RCC 7860 (cell line): Measurements from ENCODE around the gene LRRC3B.

ENCODE experiments used
- DNase-seq: peaks from one replicate; pipeline ENCODE4 v3.0.0-alpha.2; 2015; ENCODE audit warnings: low spot score
- FAIRE-seq: peaks from 2 replicates; lab custom pipeline; 2012; peaks lifted over from hg19 to GRCh38; lab: Jason Lieb, UNC

Gene LRRC3B

DNA sequence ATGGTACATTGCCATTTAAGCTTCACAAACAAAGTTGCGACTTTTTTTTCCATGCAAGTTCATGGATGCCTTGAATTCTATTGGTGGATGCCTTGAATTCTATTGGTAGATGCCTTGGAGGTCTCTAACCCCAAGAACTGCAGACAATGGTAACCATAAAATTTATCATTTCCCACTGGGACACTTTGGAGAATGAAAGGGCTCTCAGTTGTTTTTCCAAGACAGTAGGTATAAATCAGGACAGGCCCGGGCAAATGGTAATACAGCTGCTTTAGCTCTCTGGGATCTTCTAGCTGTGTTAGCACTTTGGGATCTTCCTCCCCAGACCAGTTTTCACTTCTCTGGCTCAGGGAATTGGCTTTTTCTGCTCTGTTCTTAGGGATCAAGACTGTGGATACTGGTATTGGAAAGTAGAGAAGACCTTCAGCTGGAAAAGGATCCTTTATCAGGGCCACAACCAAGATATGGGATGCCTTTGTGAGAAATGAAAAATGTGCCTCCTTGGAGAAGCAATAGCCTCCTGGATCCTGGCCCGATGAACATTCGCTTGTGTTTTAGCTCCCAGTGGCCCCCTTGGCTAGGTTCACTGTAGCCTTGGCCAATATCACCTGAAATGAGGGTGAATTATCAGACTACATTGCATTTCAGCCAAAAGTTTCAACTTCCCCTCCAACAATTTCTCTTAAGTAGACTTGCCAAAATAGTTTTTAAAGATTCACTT, 8.3 kb downstream of the LRRC3B start:
- DNase-seq = no peak
- no peak for FAIRE-seq

DNA sequence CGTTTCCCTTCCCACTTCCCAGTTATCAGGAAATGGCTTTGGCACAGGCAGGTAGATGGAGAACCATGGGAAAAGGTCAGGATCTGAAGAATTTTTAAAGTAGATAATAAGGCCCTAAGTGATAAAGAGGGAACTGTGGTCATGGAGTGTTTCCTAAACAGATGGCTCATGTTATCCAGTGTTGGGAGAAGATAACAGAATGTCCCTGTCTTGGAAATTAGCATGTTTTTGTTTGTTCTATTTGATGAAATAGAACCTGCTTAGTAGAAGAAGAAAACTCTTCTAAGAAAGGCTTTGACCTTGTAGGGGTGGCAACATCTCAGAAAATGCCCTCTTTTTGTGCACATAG, 8.8 kb downstream of the LRRC3B start:
- no peak for FAIRE-seq
- DNase-seq = no peak

DNA sequence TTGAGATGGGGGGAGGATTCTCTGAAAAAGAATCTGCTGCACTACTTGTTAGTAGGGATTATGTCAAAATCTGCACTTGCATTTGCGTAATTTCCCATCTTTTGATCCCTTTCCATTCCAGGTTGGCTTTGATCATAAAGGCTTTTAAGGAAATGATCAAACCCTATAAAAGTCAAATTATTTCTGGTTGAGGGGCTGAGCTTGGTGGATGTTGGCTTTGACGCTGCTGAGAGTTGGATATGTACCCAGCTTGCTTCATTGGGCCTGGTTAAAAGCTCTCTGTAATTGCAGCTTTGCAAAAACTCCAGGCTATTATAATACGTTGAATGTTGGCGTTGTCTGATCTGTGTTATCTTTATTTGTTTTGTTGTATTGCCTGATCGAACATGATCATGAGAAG, 12.0 kb downstream of the LRRC3B start:
- DNase-seq (no peak), FAIRE-seq (no peak)

DNA sequence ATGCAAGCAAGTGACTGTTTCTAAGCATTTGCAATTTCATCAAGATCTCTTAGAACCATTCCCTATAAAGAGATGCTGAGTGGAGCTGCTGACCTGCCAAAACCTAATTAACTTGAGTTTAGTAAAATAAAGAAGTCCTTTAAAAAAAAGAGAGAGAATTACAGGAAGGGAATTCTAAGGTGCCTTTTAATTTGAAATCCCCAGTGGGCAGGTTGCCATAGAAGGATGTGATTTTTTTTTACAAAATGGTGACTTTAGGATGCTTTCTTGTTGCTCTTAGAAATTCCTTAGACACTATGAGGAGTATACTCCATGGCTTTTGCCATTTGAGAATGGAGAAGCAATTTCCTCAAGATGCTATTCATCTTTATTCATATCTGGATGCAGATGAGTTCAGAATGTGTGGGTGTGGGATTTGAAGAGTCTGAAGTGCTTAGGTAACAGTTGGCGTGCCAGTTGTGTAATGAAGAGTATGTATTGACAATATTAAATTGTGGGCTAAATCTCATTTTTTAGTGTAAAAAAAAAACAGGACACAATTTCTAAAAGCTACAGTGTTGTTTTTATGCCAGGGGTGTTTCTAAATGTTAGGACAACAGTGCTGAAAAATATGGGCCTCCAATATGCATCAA, 13.6 kb downstream of the LRRC3B start:
- FAIRE-seq (no peak), DNase-seq (no peak)

DNA sequence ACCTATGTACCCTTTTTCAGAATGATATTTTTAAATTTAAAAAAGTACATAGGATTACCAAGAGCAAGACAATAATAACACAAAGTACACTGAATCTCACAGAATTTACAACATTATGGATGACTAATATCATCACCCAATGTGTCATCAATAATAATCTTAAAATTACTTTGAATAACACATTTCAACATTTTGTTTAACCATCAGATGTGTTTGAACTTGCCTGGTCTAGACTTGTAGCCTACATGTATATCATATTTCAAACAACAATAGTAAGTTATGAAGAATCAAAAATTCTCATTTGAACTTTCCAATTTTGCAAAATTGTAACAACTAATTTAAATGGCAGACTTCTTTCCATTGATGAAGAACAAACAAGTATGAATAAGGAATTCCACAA, 15.1 kb downstream of the LRRC3B start:
- DNase-seq = no peak

DNA sequence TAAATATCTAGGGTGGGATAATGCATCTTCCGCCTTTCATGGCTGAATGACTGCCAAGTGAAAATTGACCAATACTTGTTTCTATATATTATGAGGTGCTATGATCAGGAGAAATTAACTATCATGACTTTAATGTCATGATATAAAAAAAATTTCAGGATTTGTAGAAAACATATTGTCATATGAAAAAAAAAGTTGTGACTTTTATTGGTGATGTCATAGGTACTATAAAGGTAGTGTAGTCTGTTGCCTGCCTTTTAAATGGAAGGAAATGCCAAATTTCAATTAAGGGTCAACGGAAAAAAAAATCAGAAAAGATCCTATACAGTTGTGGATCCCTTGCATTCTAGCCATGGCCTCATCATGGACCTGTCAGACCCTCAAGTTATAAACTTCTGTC, 15.5 kb downstream of the LRRC3B start:
- FAIRE-seq (no peak), DNase-seq (no peak)

More for the DNA sequence above, 15.1 kb downstream of the LRRC3B start:
- no peak for FAIRE-seq

DNA sequence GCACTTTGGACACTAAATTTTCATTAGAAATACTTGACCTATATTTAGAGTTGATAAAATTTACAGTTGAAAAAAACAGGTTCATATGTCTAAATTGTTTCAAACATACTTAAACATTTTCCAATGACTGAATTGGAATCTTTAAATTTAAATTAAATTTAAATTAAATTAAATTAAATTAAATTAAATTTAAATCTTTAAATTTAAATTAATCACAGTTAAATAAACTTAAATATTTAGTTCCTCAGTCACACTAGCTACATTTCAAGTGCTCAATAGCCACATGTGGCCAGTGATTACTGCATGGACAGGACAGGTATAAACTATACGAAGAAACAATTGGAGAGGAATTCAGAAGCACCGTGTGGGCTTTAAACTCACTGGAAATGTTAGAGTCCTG, 16.8 kb downstream of the LRRC3B start:
- FAIRE-seq (peak; percentile 2), DNase-seq (no peak)

DNA sequence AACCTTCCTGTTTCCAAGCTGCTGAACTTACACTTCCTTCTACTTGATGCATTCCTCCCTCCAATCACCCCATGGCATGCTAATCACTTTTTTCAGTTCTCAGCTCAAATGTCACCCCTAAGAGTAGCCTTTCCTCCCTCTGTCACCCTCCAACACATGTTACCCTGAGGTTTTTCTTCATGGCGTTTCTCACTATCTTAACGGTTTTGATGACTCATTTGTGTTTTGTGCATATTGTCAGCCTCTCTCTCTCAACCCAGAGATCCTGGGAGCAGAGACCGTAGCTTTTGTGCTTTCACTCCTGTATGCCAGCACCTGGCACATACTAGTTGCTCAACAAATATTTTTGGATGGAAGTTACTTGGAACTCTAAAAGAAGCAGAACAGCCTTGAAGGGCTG, 24.5 kb downstream of the LRRC3B start:
- DNase-seq (no peak), FAIRE-seq (no peak)

DNA sequence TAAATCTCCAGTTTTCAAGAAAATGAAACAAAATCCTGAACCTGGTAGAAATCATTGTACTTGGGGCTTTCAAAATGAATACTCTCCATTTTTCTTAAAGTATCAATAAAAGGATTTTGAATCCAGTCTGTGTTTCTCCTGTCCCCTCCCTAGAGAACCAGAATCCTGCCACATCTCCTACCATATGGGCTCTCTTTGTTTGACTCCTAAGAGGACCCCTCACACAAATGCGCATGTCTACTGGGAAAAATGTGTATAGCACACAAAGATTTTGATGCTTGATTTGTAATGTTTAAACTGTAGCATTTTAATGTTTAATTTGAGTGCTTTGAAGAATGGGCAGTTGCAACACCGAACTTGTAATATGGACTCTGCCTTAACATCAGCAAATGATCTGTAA, 25.9 kb downstream of the LRRC3B start:
- DNase-seq (no peak), FAIRE-seq (no peak)

DNA sequence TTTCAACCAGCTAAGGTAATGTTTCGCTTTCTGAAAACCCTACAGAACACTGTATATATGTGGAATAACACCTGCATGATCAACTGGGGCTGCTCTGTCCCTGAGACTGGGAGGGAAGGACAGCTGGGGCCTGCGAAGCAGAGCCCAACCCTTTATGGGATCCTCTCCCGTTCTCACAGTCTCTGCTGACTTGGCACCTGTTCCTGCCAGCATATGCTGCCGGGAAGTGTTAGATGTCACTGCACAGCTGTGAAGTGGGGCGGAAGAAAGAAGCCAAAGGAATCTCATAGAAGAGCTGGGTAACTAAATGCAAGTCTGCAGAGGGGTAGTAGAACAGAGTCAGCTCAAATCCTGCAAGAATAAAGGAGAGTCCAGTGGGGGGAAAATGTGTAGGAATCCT, 29.6 kb downstream of the LRRC3B start:
- DNase-seq (no peak), FAIRE-seq (no peak)

DNA sequence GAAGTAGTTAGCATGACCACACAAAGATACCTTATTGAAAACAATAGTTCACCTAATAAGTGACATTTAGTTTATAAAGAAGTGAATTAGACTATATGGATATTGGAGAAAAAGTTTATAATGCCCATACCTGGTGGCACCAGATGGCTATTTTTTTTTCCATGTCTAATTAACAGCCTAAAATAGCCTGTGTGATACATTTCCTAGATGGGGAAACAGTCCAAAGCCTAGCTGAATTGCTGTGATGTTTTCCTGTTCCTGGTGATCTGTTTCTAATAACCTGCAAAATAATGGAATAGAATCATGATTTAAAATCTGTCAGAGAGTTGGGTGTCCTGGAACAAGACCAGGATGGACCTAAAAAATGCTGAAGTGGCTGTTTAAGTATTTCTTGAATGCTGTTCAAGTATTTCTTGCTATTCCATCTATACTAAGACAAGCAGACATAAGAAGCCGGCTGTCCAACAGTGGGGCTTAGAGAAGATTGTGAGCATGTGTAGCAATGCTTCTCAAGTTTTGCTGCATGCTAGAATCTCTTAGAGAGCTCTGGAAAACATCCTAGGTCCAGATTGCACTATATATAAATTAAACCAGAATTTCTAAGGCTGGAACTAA, 31.3 kb downstream of the LRRC3B start:
- FAIRE-seq = no peak

DNA sequence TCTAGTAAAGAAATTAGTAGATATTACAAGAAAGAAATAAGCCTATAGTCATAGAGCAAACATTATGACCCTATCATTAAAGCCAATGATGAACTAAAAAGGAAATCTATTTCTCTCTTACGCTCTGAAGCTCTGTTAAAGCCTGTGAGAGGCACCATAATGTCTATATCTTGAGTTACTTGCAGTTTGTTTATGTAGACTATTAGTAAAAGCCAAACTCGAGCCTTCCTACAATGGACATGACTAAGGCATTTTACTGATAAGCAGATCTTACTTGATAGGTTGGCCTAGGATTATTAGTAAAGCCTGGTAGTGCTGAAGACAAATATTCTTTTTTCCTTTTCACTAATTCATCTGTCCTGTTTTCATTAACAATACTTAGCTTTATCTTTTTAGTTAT, 32.7 kb downstream of the LRRC3B start:
- DNase-seq (no peak), FAIRE-seq (no peak)

More for the DNA sequence above, 31.3 kb downstream of the LRRC3B start:
- DNase-seq = no peak

DNA sequence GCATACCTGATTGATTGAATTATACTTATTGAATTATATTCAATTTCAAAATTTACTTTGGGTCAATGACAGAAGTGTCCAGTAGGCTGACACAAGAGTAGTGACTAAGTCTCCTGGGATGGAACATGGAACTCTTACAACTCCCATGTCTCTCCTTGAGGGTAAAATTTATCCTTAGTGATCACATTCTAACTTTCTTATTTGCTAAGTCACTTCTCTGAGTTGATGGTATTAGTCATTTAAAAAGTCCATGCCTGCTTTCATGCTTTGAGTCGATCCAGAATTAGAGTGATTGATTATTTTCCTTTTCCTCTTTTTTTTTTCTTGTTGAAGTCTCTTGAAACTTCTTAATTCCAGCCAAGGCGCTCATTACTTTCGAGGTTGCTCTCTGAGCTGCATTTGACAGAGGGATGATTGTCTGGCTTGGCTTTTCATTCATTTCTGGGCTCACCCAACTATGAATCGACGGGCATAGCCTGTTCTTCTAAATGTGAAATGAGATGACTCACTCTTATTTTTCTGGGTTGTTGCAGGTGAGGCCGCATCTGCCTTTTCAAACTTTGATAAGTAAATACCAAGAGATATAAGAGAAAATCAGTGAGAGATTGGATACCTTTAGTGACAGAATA, 34.9 kb downstream of the LRRC3B start:
- DNase-seq = no peak
- FAIRE-seq = no peak

DNA sequence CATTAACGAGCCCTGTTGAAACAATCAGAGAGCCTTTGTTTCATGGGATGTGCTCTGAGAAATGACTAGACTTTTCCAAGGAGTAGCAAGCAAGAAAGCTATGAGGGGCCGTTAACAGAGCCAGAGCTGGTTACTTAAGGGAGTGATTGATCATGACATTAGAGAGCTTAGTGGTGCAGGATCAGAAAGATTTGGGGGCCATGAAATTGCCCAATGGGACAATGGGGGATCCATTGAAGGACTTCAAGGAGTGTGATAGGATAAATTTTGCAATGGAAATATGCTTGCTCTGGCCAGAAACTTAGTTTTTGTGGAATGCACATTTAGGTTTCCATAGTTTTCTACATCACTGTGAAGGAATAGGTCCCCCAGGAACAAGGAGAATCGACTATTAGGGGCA, 45.6 kb downstream of the LRRC3B start:
- no peak for FAIRE-seq
- no peak for DNase-seq

DNA sequence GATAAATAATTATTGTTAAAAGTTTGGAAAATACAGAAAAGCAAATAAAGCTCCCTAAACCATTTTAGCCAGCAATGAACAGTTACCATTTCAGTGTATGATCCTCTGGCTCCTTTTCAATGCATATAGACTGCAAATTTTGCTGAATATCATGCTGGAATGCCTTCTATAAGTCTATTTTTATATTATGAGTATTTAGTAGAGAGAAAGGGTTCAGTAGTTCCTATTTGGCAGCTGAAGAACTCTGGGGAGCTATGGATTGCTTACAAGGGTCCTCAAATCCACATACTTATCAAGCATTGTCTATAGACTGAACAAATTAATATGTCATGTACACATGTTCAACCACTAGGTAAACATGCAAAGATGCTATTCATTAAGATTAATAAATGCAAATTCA, 46.1 kb downstream of the LRRC3B start:
- no peak for FAIRE-seq
- no peak for DNase-seq

DNA sequence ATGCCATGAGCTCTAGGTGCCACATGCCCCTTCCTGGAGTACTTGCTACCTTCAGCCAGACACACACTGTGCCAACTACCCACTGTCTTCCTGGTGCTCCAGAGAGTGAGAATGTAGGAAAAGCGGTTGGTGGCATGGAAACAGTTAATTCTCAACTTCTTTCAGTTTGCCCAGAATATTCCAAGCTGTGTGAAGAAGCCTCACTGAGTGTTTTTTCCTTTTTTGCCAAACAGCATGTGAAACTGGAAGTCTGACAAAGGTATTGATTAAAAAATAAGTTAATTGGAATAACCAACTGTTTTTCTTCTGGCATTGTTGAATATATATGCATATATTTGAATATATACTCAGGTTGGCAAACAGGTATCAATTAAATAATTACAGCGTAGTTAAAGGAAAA, 52.8 kb downstream of the LRRC3B start:
- no peak for DNase-seq
- FAIRE-seq = no peak

DNA sequence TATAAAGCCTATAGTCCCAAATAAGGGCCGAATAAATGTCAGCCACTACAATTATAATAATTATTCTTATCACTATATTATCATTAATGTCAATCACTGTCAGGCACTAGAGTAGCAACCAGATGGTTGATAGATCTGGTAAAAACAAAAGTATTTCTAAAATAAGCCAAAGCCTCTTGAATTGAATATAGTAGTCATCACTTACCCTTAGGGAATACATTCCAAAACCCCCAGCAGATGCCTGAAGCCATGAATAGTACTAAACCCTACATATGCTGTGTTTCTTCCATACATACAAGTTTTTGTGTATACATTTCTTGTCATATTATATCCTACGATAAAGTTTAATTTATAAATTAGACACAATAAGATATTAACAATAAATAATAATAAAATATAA, 59.1 kb downstream of the LRRC3B start:
- DNase-seq = no peak
- FAIRE-seq = no peak

DNA sequence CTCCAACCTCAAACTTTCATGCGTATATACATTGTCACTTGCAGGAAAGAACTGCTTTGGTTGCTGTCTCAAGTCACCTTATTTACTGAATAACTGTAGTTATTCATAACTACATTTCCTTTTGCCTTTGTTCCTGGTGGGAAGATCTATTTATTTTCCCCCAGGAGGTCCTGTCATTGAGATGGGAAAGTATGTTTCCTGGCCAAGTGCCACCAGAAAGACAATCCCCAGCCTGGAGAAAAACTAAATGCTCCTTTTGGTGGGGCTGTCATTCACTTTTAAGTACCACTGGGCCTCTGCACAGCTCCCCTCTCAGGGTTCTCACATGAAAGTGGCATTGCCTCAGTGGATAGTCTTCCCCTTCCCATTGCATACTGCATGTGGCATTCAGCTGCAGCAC, 59.8 kb downstream of the LRRC3B start:
- FAIRE-seq (no peak), DNase-seq (no peak)

DNA sequence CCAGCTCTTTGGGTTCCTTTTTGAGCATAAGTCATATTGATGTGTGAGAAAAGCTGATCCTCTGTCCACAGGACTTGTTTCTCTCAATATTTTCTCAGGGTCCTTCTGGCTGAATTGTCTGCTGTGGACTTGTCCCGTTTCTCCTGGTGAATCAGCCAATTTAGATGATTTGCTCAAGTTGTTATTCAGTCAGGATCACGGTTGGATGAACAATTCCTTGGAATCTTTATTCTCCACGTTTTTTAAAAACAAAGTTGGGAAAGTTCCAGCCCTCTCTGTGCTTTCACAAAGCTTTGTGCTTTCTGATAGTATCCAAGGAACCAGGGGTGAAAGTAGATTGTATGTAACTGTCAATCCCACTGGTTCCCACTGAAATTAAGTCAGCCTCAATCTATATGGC, 61.3 kb downstream of the LRRC3B start:
- FAIRE-seq (no peak), DNase-seq (no peak)

DNA sequence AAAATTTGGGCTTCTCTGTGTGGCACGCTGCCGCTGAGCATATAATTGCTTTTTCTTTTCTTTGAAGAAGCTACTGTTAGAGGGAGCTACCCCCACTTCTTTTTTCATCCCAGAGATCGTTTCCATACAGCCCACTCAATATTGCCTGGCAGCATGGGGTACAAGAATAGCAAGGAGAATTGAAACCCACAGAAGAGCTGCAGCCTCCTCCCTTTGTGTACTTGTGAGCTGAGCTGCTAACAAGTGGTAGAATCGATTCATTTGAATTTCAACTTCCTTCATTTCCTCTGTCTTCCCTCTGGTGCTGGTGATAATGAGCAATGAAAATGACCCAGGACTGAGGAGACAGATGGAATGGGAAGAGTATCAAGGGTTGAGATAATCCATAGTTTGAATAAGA, 64.9 kb downstream of the LRRC3B start:
- no peak for FAIRE-seq

DNA sequence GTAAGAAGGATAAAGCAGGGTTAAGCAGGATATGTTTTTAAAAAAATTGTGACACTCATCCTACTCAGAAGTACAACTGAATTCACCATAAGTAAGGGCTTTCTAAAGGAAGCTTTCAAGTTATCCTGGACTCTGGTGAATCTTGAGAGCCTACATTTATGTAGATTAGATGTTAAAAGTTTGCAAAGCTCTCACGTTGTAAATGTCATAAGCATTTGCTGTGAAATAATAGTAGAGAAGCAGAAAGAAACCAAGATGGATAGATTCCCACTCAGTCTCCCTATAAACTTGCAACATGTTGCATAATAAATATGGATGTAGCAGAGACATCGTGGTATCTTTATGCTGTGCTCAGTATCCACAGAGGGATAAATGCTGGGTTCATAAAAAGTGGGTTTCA, 77.0 kb downstream of the LRRC3B start:
- DNase-seq (no peak), FAIRE-seq (no peak)

More for the DNA sequence above, 64.9 kb downstream of the LRRC3B start:
- no peak for DNase-seq

DNA sequence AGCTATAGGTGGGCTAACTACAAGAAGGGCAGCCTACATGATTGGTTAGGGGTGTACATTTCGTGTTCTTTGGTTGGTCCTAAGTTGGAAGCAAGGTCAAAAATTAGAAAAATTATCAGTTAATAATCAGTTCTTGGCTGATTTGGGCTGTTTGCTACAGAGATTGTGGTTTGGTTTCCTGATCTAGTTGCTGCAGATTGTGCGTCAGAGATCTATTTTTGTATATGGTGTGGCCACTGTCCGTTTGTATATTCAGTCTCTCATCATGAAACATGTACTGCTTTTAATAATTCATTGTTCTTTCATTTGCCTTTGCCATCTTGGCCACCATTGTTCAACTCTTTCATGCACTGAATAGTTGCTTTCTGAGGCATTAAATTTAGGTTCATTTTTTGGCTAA, 80.9 kb downstream of the LRRC3B start:
- FAIRE-seq (no peak), DNase-seq (no peak)
